A549 (cell line): Measurements from ENCODE around the gene TRPM2. TPM values are rescaled to one million over a fixed set of nuclear protein-coding genes. Genes with fewer than 3 reads are reported as not detected.

Experiments used
- ATAC-seq, 2 experiments: fragments of 200-7000 bp in 1 of 2; fragments of >200 bp in 1 of 2; cut with Nextera tagmentation in 1 of 2; cut with Tn5 transposase in 1 of 2; 3 replicates each; pipeline versions ENCODE4 v1.8.0 to v1.9.1; 2018 to 2020; ENCODE audit warnings: mild to moderate bottlenecking in 1 of 2, moderate library complexity in 1 of 2
- CTCF ChIA-PET: fragments of 300-600 bp; sonication (Branson Sonifier 250); formaldehyde crosslinking; extraction: SDS; loops from one replicate; lab custom pipeline; 2021; ENCODE audit warnings: antibody characterized with exemption, inconsistent platforms; lab: Yijun Ruan, JAX
- POLR2A ChIA-PET: fragments of 350-600 bp; formaldehyde crosslinking; extraction: SDS; loops from one replicate; lab custom pipeline; 2021; ENCODE audit warnings: antibody characterized with exemption, inconsistent platforms; lab: Yijun Ruan, JAX
- DNase-seq, 2 experiments: peaks; one replicate each; pipeline versions ENCODE4 v3.0.0 to v3.0.0-alpha.2; 2011 to 2016; ENCODE audit warnings: low read depth in 1 of 2, low spot score in 1 of 2
- FAIRE-seq: peaks from 2 replicates; lab custom pipeline; 2011; peaks lifted over from hg19 to GRCh38; lab: Jason Lieb, UNC
- H3K27ac ChIP-seq, 2 experiments: fragments of >200 bp; sonication (Bioruptor Twin); formaldehyde crosslinking; 3 replicates each; pipeline ENCODE4 v1.5.1; 2016 to 2017
- H3K4me1 ChIP-seq: fragments of >200 bp; sonication (Bioruptor Twin); formaldehyde crosslinking; 3 replicates; pipeline ENCODE4 v1.6.1; 2016
- H3K4me2 ChIP-seq: fragments of >200 bp; sonication (Bioruptor Twin); formaldehyde crosslinking; 3 replicates; pipeline ENCODE4 v1.6.1; 2016
- H3K4me3 ChIP-seq: fragments of >200 bp; sonication (Bioruptor Twin); formaldehyde crosslinking; 3 replicates; pipeline ENCODE4 v1.5.1; 2016
- H3K9me3 ChIP-seq: fragments of >200 bp; sonication (Bioruptor Twin); formaldehyde crosslinking; 3 replicates; pipeline ENCODE4 v1.6.1; 2016
- CHD2 ChIP-seq: fragments of 150-350 bp; IDR thresholded peaks from 2 replicates; pipeline ENCODE4 v1.6.1; 2014; ENCODE audit warnings: low read length; ENCODE audit not compliant: partially characterized antibody
- CHD4 ChIP-seq: fragments of 200-600 bp; sonication (generic); IDR thresholded peaks from 2 replicates; pipeline ENCODE4 v1.6.1; 2016; ENCODE audit warnings: antibody characterized with exemption, mild to moderate bottlenecking, borderline replicate concordance
- EHMT2 ChIP-seq: fragments of 200-600 bp; sonication (generic); IDR thresholded peaks from 2 replicates; pipeline ENCODE4 v1.6.1; 2016; ENCODE audit warnings: antibody characterized with exemption, low read depth, mild to moderate bottlenecking, moderate library complexity
- ESRRA ChIP-seq: fragments of 150-350 bp; IDR thresholded peaks from 2 replicates; pipeline ENCODE4 v1.6.1; 2014; ENCODE audit warnings: mild to moderate bottlenecking, low read length, borderline replicate concordance
- HDAC2 ChIP-seq: fragments of 200-600 bp; sonication (generic); IDR thresholded peaks from 2 replicates; pipeline ENCODE4 v1.6.1; 2016
- KDM5A ChIP-seq: fragments of 200-600 bp; sonication (generic); IDR thresholded peaks from 2 replicates; pipeline ENCODE4 v1.6.1; 2016; ENCODE audit warnings: antibody characterized with exemption, mild to moderate bottlenecking
- MAFK ChIP-seq: fragments of 450-650 bp; IDR thresholded peaks from 2 replicates; pipeline ENCODE4 v1.6.1; 2014; ENCODE audit not compliant: partially characterized antibody
- NFE2L2 ChIP-seq: fragments of 150-350 bp; conservative IDR thresholded peaks from 2 replicates; pipeline ENCODE4 v1.6.1; 2014; ENCODE audit warnings: low read length
- RNF2 ChIP-seq: fragments of 200-600 bp; sonication (generic); IDR thresholded peaks from 2 replicates; pipeline ENCODE4 v1.6.1; 2016; ENCODE audit warnings: low read depth, mild to moderate bottlenecking, antibody characterized with exemption, moderate library complexity, borderline replicate concordance
- SMC3 ChIP-seq: fragments of >200 bp; sonication (Bioruptor Twin); formaldehyde crosslinking; IDR thresholded peaks from 3 replicates; pipeline ENCODE4 v1.6.1; 2018; ENCODE audit warnings: inconsistent platforms
- TP53 ChIP-seq: fragments of 250-450 bp; sonication (Bioruptor Pico); IDR thresholded peaks from 2 replicates; pipeline ENCODE4 v1.5.0; 2021; ENCODE audit warnings: mild to moderate bottlenecking, moderate library complexity
- ZFP36 ChIP-seq: fragments of 450-650 bp; IDR thresholded peaks from 2 replicates; pipeline ENCODE4 v1.6.1; 2014; ENCODE audit warnings: borderline replicate concordance; ENCODE audit not compliant: partially characterized antibody
- ZNF302 ChIP-seq: fragments of 250-450 bp; sonication (Bioruptor Pico); IDR thresholded peaks from 2 replicates; pipeline ENCODE4 v1.9.0; 2021; ENCODE audit warnings: inconsistent platforms, mild to moderate bottlenecking, moderate library complexity
- WGBS: methylation state at CpG from one replicate; pipeline ENCODE4 v1.1.6; 2017; ENCODE audit errors: missing lambda C conversion rate; 5-methylcytosine and 5-hydroxymethylcytosine counted together
- polyA plus RNA-seq, 4 experiments: library from polyadenylated mRNA; depleted of rRNA in 3 of 4; stranded (reverse); fragments of >200 nt; fragmentation: RNase III in 1 of 4; extraction: RNeasy Plus Mini Kit Qiagen cat#74134 plus additional on column Dnase treatment in 1 of 4; gene quantifications; 2 replicates in 3 of 4; 3 replicates in 1 of 4; pipeline ENCODE4 v1.2.3, GENCODE V29; 2011 to 2017
- TF ChIP-seq, protein P1 (sequence below): fragments of 250-450 bp; sonication (Bioruptor Pico); IDR thresholded peaks from 2 replicates; pipeline ENCODE4 v1.5.0; 2021; ENCODE audit warnings: mild to moderate bottlenecking, moderate library complexity, borderline replicate concordance
- TF ChIP-seq, protein P2 (sequence below): fragments of 450-650 bp; IDR thresholded peaks from 2 replicates; pipeline ENCODE4 v1.6.1; 2014; ENCODE audit warnings: antibody characterized with exemption
- TF ChIP-seq, protein P3 (sequence below): fragments of >200 bp; sonication (Bioruptor Twin); formaldehyde crosslinking; IDR thresholded peaks from 3 replicates; pipeline ENCODE4 v1.6.1; 2016
- TF ChIP-seq, protein P4 (sequence below): fragments of 150-350 bp; IDR thresholded peaks from 2 replicates; pipeline ENCODE4 v1.6.1; 2014; ENCODE audit warnings: low read depth, mild to moderate bottlenecking, low read length
- TF ChIP-seq, protein P5 (sequence below): IDR thresholded peaks from 2 replicates; pipeline ENCODE4 v1.6.1; 2012
- TF ChIP-seq, protein P6 (sequence below): fragments of 200-600 bp; sonication (generic); IDR thresholded peaks from 2 replicates; pipeline ENCODE4 v1.6.1; 2016; ENCODE audit warnings: antibody characterized with exemption, mild to moderate bottlenecking, moderate library complexity
- TF ChIP-seq, protein P7 (sequence below): IDR thresholded peaks from 2 replicates; pipeline ENCODE4 v1.6.1; 2012; ENCODE audit warnings: low read depth, borderline replicate concordance

TRPM2 gene
- polyA plus RNA-seq, 2 of the 4 experiments (the other 2 are of a cell fraction) = 3.2 to 5.5 TPM

DNA sequence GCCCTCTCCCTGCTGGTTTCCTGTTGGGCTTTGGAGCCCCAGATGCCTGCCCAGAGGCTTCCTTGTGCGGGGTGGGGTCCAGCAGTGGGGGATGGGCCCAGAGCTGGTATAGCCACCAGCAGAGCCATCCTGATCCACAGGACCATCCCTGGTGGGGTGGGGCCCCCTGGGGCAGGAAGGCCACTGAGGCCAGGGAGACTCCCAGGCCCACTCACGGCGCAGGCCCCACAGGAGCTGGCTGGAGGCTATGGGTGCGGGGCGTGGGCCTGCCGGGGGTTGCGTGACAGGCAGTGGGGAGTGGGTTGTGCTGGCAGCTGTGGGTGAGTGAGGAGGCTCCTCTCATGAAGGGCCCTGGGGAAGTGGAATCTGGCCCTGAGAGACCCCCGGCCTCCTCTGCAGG is 107.6 kb downstream of the TRPM2 start:
- WGBS = 80% methylated on average over 1 of the region's 8 CpGs
- peaks cover 3% of the 10 kb centered on the region; the same call in 1 of the 3 replicates for H3K4me1 ChIP-seq
- ChIA-PET POLR2A (no interaction called here), CTCF (interaction anchor here (0.8 to 1.4 kb wide), 2 partner anchors 9 to 20 kb away, joined by 4 to 5 read pairs; no protein-coding TSS in a partner anchor)
- ATAC-seq = no peak
- no peak overlapping the region for H3K4me2 ChIP-seq
- FAIRE-seq = no peak
- H3K27ac ChIP-seq = no peak overlapping the region
- TF ChIP-seq, protein P1, sequence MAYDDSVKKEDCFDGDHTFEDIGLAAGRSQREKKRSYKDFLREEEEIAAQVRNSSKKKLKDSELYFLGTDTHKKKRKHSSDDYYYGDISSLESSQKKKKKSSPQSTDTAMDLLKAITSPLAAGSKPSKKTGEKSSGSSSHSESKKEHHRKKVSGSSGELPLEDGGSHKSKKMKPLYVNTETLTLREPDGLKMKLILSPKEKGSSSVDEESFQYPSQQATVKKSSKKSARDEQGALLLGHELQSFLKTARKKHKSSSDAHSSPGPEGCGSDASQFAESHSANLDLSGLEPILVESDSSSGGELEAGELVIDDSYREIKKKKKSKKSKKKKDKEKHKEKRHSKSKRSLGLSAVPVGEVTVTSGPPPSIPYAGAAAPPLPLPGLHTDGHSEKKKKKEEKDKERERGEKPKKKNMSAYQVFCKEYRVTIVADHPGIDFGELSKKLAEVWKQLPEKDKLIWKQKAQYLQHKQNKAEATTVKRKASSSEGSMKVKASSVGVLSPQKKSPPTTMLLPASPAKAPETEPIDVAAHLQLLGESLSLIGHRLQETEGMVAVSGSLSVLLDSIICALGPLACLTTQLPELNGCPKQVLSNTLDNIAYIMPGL = no peak
- TF ChIP-seq, protein P2, sequence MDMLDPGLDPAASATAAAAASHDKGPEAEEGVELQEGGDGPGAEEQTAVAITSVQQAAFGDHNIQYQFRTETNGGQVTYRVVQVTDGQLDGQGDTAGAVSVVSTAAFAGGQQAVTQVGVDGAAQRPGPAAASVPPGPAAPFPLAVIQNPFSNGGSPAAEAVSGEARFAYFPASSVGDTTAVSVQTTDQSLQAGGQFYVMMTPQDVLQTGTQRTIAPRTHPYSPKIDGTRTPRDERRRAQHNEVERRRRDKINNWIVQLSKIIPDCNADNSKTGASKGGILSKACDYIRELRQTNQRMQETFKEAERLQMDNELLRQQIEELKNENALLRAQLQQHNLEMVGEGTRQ = no peak
- TF ChIP-seq CHD2 (no peak), EHMT2 (no peak), HDAC2 (no peak), CHD4 (no peak), KDM5A (no peak), ESRRA (no peak)
- DNase-seq = no peak
- no peak overlapping the region for H3K4me3 ChIP-seq
- no peaks in the 10 kb centered on the region for H3K9me3 ChIP-seq

DNA sequence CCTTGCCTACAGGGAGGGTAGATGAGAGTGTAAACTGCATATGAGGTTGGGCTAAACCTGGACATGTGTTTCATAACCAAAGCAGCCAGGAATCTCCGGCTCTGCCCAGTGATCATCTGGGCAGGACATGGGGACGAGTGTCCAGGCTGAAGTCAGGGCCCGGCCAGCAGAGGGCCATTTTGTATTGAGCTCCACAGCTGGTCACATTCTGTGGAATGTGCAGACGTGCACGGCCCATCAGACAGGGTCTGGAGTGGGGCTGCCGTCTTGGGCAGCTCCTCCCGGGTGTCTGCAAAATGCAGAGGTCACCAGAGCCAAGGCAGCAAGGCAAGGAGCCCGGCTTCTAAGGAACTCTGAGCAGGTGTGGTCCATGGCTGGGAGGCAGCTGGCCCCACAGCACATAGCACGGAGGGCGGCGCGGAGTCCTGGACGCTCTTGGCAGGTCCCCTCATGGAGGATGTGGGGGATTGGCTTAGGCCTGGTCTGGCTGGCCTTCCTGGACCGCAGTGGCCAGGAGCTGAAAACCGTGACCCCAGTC is 108.1 kb downstream of the TRPM2 start:
- DNase-seq = no peak
- Histone ChIP-seq H3K27ac (no peak overlapping the region), H3K4me3 (no peak overlapping the region), H3K4me2 (no peak overlapping the region), H3K9me3 (no peaks in the 10 kb centered on the region), H3K4me1 (no peaks in the 10 kb centered on the region)
- POLR2A ChIA-PET = no interaction called here
- CTCF ChIA-PET = interaction anchor here (0.8 to 1.4 kb wide), 3 partner anchors 9 to 322 kb away, joined by 3 to 5 read pairs (median 4); no protein-coding TSS in a partner anchor
- whole genome bisulfite sequencing = 64% methylated on average over 5 of the region's 15 CpGs
- peak in 1 of 2 experiments; percentile 72; a peak in 3 of 6 replicates for ATAC-seq
- no peak for TF ChIP-seq KDM5A
- TF ChIP-seq MAFK = no peak
- TF ChIP-seq NFE2L2 = no peak
- TF ChIP-seq ZFP36 = no peak
- no peak for TF ChIP-seq ZNF302 (CRISPR knock-in tag)
- TF ChIP-seq, protein P3, sequence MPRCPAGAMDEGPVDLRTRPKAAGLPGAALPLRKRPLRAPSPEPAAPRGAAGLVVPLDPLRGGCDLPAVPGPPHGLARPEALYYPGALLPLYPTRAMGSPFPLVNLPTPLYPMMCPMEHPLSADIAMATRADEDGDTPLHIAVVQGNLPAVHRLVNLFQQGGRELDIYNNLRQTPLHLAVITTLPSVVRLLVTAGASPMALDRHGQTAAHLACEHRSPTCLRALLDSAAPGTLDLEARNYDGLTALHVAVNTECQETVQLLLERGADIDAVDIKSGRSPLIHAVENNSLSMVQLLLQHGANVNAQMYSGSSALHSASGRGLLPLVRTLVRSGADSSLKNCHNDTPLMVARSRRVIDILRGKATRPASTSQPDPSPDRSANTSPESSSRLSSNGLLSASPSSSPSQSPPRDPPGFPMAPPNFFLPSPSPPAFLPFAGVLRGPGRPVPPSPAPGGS = no peak
- TF ChIP-seq, protein P4, sequence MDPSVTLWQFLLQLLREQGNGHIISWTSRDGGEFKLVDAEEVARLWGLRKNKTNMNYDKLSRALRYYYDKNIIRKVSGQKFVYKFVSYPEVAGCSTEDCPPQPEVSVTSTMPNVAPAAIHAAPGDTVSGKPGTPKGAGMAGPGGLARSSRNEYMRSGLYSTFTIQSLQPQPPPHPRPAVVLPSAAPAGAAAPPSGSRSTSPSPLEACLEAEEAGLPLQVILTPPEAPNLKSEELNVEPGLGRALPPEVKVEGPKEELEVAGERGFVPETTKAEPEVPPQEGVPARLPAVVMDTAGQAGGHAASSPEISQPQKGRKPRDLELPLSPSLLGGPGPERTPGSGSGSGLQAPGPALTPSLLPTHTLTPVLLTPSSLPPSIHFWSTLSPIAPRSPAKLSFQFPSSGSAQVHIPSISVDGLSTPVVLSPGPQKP = no peak
- no peak for FAIRE-seq

DNA sequence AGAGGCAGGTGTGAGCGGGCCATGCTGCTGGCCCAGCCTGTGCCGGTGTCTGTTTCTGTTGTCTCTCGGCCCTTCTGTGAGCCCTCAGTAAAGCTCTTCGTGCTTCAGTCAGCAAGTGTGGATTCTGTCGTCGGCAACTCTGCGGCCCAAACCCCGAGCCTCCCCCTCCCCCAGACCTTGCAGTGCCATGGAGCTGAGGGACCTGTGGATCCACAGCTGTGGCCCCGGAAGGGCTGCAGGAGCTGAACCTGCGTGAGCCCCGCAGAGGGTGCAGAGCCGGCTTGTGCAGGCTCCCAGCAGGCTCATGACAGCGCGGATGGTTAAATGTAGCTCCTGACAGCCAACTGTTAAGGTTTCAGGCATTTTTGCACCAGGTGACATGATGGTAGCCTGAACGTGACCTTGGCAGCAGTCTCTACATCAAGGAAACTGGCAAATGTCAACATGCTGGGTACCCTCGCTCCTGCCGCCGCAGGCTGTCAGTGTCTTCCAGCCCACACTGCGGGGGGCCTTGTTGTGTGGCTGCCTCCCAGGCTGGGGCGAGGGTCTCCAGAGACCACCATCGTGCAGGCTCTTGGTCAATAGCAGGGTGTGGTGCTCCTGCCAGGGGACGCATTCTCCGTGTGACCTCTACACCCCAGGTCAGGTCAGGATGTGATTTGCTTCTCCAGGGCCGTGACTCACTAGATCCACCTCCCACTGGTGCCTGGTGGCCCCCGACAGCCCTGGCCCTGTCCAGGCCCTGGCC is 108.8 kb downstream of the TRPM2 start:
- DNase-seq (no peak), ATAC-seq (no peak), FAIRE-seq (no peak)
- Histone ChIP-seq H3K9me3 (no peaks in the 10 kb centered on the region), H3K4me1 (no peaks in the 10 kb centered on the region), H3K4me2 (no peak overlapping the region), H3K4me3 (no peak overlapping the region), H3K27ac (no peak overlapping the region)
- WGBS = 85% methylated on average over 12 of the region's 25 CpGs
- ChIA-PET POLR2A (no interaction called here), CTCF (interaction anchor here (0.8 to 1.4 kb wide), 3 partner anchors 10 to 322 kb away, joined by 3 to 5 read pairs (median 4); no protein-coding TSS in a partner anchor)
- TF ChIP-seq SMC3 (no peak), RNF2 (no peak), ESRRA (no peak), TP53 (CRISPR knock-in tag) (no peak)
- TF ChIP-seq, protein P5, sequence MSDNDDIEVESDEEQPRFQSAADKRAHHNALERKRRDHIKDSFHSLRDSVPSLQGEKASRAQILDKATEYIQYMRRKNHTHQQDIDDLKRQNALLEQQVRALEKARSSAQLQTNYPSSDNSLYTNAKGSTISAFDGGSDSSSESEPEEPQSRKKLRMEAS = no peak
- TF ChIP-seq, protein P6, sequence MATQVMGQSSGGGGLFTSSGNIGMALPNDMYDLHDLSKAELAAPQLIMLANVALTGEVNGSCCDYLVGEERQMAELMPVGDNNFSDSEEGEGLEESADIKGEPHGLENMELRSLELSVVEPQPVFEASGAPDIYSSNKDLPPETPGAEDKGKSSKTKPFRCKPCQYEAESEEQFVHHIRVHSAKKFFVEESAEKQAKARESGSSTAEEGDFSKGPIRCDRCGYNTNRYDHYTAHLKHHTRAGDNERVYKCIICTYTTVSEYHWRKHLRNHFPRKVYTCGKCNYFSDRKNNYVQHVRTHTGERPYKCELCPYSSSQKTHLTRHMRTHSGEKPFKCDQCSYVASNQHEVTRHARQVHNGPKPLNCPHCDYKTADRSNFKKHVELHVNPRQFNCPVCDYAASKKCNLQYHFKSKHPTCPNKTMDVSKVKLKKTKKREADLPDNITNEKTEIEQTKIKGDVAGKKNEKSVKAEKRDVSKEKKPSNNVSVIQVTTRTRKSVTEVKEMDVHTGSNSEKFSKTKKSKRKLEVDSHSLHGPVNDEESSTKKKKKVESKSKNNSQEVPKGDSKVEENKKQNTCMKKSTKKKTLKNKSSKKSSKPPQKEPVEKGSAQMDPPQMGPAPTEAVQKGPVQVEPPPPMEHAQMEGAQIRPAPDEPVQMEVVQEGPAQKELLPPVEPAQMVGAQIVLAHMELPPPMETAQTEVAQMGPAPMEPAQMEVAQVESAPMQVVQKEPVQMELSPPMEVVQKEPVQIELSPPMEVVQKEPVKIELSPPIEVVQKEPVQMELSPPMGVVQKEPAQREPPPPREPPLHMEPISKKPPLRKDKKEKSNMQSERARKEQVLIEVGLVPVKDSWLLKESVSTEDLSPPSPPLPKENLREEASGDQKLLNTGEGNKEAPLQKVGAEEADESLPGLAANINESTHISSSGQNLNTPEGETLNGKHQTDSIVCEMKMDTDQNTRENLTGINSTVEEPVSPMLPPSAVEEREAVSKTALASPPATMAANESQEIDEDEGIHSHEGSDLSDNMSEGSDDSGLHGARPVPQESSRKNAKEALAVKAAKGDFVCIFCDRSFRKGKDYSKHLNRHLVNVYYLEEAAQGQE = no peak
- TF ChIP-seq, protein P7, sequence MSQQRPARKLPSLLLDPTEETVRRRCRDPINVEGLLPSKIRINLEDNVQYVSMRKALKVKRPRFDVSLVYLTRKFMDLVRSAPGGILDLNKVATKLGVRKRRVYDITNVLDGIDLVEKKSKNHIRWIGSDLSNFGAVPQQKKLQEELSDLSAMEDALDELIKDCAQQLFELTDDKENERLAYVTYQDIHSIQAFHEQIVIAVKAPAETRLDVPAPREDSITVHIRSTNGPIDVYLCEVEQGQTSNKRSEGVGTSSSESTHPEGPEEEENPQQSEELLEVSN = no peak
